NCI-H524 treated with DMSO at 0.1 percent for 48 hours (cell line): ENCODE data around the gene PAX4.

Source experiments
- DNase-seq: peaks from one replicate; lab custom pipeline; 2025; lab: John Stamatoyannopoulos, UW

The PAX4 gene

GRCh38 chr7:127628445-127628844 lies 10.5 kb upstream of the PAX4 start:
- no peak for DNase-seq

DNA sequence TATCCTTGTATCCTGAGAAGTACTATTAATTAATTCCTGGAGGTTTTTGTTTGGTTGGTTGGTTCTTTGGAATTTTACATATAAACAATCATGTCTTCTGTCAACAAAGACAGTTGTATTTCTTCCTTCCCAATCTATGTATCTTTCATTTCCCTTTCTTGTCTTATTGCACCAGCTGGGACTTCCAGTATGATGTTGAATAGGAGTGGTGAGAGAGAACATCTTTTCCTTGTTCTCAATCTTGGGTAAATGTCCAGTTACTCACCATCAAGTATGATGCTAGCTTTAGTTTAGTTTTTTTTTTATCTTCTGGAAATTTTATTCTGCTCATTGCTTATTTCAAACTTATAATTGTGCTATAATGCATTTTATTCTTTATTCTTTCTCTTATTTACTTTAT lies 7.4 kb upstream of the PAX4 start:
- no peak for DNase-seq

- DNase-seq, result no peak
Observed at GRCh38 chr7:127620406-127621233, 2.7 kb upstream of the PAX4 start.

DNA sequence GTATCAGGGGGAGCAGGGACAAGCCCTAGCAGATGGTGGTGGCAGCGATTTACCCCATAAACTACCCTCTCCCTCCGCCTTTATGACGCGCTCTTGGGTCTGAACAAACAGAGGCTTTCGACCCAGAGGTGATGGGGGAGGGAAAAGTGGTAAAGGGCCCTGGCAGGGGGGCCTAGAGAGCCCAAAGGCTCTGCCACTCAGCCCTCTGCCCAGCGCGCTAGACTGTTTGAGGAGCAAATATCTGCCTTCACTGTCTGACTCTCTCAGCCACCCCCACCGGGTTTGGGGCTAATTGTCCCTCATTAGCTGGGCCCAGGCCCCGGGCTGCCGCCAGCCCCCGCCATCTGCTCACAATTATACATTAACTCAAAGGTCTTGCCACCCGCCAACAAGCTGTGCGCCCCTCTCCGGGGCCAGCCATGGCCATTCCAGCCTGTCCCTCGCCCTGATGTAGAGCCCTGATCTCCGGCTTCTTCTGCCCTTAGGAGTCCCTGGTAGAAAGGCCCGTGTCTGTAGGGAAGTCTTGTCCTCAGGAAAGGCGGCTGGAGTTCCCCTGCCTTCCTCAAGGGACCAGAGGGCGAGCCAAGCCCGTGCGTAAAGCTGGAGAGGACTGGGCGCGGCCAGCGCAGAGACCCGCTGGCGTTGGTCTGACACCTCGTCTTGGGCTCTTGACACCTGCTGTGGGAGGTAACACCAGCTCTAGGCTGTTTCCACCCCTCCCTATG lies 1.9 kb upstream of the PAX4 start:
- DNase-seq, result no peak

- no peak for DNase-seq
Observed at GRCh38 chr7:127618775-127619174, 833 bp upstream of the PAX4 start.

DNA sequence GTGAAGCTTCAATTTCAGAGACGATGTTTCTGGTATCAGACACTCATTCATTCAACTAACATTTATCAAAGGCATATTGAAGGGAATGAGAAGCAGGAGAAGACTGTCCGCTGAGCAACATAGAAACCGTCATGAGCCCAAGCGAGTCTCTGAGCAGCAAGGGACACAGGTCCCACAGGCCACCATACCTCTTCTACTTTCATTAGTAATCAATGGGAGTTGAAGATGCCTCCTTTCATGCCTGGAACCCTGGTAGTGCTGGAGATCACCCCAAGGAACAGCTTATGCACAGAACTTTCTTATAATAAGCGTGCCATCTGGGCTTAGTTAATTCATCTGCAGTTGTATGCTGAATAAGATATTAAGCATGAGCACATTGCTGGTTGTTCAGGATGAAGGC lies 1.2 kb downstream of the PAX4 start:
- no peak for DNase-seq

DNA sequence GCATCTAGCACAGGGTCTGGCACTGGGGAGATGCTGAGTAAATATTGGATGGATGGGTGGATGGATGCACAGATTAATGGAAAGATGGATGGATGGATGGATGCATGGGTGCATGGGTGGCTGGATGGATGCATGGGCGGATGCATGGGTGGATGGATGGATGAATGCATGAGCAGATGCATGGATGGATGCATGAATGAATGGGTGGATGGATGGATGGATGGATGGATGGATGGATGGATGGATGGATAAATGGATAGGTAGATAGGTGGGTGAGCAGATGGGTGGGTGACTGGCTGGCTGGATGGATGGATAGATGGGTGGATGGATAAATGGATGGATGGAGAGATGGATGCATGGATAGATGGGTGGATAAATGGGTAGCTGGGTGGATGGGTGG lies 5.7 kb downstream of the PAX4 start:
- no peak for DNase-seq

DNA sequence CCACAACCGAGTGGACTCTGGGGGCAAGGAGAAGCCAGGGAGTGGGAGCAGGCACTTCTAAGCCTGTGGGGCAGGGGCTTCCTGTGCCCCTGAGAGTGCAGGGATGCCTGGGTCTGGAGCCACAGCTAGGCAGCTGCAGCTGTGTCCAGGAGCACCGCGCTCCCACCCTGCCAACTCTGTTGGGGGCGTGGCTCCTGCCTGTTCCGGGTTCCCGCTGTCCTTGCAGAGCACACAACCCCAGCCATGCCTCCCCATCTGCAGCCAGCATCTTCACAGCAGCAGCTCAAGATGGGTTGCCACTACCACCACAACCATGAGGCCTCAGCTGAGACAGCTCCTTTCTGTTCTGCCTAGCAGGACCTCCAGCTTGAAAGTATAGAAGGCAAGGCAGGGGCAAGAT lies 8.6 kb downstream of the PAX4 start:
- DNase-seq, result no peak

GRCh38 chr7:127608446-127608845 lies 9.5 kb downstream of the PAX4 start:
- DNase-seq, result no peak

GRCh38 chr7:127600885-127601284 lies 17.1 kb downstream of the PAX4 start:
- DNase-seq, result no peak

DNA sequence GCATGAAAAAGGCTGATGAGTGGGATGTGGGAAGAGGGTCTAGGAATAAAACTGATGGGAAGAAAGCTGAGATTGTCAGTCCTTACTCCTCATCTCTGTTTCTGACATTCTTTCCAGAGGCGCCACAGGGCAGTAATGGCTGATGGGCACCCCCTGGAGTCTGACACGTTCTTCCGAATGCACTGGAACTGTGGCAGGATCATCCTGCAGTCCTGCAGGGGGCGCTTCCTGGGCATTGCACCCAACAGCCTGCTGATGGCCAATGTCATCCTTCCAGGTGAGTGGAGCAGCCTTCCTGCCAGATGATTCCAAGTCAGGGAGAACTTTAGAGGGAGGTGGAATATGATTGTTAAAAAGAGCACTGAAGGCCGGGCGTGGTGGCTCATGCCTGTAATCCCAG lies 19.6 kb downstream of the PAX4 start:
- DNase-seq, result no peak

DNA sequence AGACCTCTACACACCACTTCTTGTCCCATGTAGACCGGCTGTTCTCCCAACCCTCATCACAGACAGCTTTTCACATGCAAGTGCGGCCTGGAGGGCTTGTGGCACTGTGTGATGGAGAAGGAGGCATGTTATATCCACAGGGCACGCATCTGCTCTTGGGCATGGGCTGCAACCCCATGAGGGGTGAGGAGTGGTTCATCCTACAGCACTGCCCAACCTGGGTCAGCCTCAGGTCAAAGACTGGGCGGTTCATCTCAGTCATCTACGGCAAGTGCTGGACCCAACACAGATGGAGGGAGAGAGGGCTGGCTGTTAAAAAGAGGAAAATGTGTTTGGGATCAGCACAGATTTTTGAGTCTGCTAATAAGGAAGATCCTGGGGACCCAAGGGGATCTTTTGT lies 22.2 kb downstream of the PAX4 start:
- no peak for DNase-seq

DNA sequence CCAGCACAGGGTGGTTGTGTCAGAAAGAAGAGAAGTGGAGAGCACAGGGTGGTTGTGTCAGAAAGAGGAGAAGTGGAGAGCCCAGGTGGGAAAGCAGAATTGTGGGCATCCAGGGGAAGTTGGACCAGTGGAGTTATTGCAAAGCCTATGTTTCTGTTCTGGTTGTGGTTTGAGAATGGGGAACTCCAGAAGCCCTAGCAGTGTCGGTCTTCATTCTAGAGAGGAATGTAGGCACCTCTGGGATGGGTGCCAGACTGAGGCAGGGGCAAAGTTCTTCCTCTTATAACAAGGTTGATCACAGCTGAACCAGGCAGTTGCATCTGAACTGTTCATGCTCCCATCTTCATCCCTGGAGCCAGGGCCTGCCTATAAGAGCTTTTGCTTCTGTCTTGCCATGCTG lies 23.5 kb downstream of the PAX4 start:
- DNase-seq, result no peak

GRCh38 chr7:127592550-127592949 lies 25.4 kb downstream of the PAX4 start:
- DNase-seq, result no peak

DNA sequence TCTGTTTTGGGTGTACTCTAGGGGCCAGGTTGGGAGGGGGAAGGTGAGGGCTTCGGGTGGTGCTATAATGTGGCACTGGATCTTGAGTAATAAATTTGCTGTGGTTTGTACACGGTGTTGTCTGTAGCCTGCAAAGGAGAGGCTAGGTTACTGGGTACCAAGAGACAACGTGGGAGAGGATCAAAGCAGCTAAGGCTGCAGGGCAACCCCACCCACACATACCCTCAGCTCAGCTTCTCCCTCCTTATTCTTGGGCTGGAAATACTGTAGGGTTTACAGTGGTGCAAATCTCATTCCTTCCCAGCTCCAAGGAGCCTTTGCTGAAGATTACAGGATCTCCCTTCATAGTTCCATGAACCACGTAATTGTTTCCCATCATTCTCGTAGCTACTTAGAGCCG lies 26.4 kb downstream of the PAX4 start:
- DNase-seq, result no peak

DNA sequence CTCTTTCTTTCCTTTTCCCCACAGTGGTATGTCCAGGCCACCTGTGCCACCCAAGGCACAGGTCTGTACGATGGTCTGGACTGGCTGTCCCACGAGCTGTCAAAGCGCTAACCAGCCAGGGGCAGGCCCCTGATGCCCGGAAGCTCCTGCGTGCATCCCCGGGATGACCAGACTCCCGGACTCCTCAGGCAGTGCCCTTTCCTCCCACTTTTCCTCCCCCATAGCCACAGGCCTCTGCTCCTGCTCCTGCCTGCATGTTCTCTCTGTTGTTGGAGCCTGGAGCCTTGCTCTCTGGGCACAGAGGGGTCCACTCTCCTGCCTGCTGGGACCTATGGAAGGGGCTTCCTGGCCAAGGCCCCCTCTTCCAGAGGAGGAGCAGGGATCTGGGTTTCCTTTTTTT lies 26.8 kb downstream of the PAX4 start:
- no peak for DNase-seq

DNA sequence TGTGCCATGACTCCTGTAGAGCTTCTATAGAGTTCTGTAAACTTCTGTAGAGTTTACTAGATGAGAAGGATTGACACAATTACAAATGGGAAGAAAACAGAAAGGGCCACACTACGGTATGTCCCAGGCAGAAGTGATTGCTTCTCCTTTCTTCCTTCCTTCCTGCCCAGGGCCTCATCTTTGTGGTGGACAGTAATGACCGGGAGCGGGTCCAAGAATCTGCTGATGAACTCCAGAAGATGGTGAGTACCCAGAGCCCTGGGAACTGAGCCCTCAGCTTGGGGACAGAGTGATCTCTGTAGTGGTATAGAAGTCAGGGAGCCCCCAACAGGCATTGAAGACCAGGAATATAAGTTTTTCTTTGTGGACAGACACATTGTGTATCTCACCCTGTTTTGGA lies 28.0 kb downstream of the PAX4 start:
- DNase-seq, result no peak

GRCh38 chr7:127588697-127589482 lies 29.1 kb downstream of the PAX4 start:
- DNase-seq, result peak; percentile 11

- no peak for DNase-seq
Observed at GRCh38 chr7:127588019-127588696, 29.8 kb downstream of the PAX4 start, which contains the start of gene ARF5. Gene ARF5, plus strand, starts transcription at chr7:127588411. Its CDS starts 88 bp downstream, at chr7:127588499.

GRCh38 chr7:127587663-127588018 lies 30.3 kb downstream of the PAX4 start:
- DNase-seq, result no peak

DNA sequence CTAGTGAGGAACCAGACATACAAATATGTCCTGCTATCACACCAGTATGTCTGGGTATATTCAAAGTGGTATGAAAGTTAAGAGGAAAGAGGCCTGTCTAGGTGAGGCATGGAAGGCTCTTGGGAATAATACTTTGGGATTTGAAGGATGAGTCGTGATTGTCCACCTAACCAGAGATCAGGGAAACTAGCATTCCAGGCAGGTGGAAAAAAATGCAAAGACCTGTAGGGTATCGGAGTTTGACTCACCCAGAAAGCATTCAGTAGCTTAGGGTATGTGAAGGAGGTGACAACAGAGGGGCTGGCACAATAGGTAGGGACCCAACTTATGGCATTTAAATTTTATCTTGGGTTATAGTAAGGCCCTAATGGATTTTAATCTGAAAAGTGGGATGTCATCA lies 31.6 kb downstream of the PAX4 start:
- no peak for DNase-seq
